ENCODE data around the gene RBM22. TPM values are rescaled to one million over a fixed set of nuclear protein-coding genes. Genes with fewer than 3 reads are reported as not detected.
A peak's percentile ranks its signal among the peaks of the same experiment; 100 is the strongest.

RBM22 gene
- total RNA-seq, 1 experiment from 2014 or later = 31.6 TPM

- DNase-seq (peak; percentile 77), ATAC-seq (peak; percentile 8; the same call in 1 of the 2 replicates)
- Histone ChIP-seq H4K20me1 (ENCODE audit: low read length) (no peaks in the 10 kb centered on the region), H3K4me1 (ENCODE audit: insufficient read depth, low read length) (peaks cover 89% of the 10 kb centered on the region), H3K9me2 (replicated peaks; ENCODE audit: low read length) (no peaks in the 10 kb centered on the region), H3K27me3 (ENCODE audit: low read length) (no peaks in the 10 kb centered on the region), H3K4me2 (ENCODE audit: low read length) (peak overlapping the region; percentile 82), H3K27ac (ENCODE audit: low read length) (peak overlapping the region; percentile 92), H3K36me3 (ENCODE audit: low read depth, low read length) (no peaks in the 10 kb centered on the region), H3F3A (ENCODE audit: low read length, unreplicated experiment) (peaks cover 8% of the 10 kb centered on the region), H3K9ac (ENCODE audit: low read length) (peak overlapping the region; percentile 56), H3K4me3 (ENCODE audit: low read length) (peak overlapping the region; percentile 64), H2AFZ (ENCODE audit: low read length) (peak overlapping the region; percentile 56), H3K9me3 (ENCODE audit: low read length) (no peaks in the 10 kb centered on the region), H3K79me2 (ENCODE audit: low read length) (peaks cover 46% of the 10 kb centered on the region)
- intact Hi-C loops (cut with micrococcal nuclease) = no loop called here
- CTCF ChIA-PET = interaction anchor here (1.0 kb wide), 1 partner anchor 12 kb away, joined by 6 read pairs; no protein-coding TSS in a partner anchor
- no peak for TF ChIP-seq EZH2phosphoT487 (IDR thresholded peaks at IDR 0.05; ENCODE audit: borderline replicate concordance, low read length)
- no peak for TF ChIP-seq EZH2 (IDR thresholded peaks at IDR 0.05; ENCODE audit: low read length, unreplicated experiment)
- no peak for TF ChIP-seq CTCF (conservative IDR thresholded peaks at IDR 0.05; ENCODE audit: low read depth, low read length)
- BruUV-seq (replicated peaks) = no TSS peak
- POLR2A ChIA-PET (ENCODE audit: unreplicated experiment) = interaction anchor here (0.7 kb wide), 1 partner anchor 53 kb away, joined by 3 read pairs; no protein-coding TSS in a partner anchor
Observed at GRCh38 chr5:150641006-150641570, 59.8 kb downstream of the RBM22 start.

Other genes starting within 250 kb of the RBM22 start
- gene NDST1, start 192.9 kb downstream of the RBM22 start, total RNA-seq (2014; rRNA removed) = 42.6 and 46.1 TPM in 2 replicates
- 5.3 and 8.4 TPM in 2 replicates for gene SYNPO, start 60.4 kb downstream of the RBM22 start, total RNA-seq (2014; rRNA removed)
- not detected in 2 replicates for gene MYOZ3, start 39.8 kb downstream of the RBM22 start, total RNA-seq (2014; rRNA removed)
- gene DCTN4, start 58.0 kb upstream of the RBM22 start, total RNA-seq (2014; rRNA removed) = 40.5 and 45.0 TPM in 2 replicates
- 11.3 and 15.6 TPM in 2 replicates for gene SMIM3, start 77.7 kb upstream of the RBM22 start, total RNA-seq (2014; rRNA removed)
- not detected in 2 replicates for gene IRGM, start 145.5 kb upstream of the RBM22 start, total RNA-seq (2014; rRNA removed)
- gene ZNF300, start 203.9 kb upstream of the RBM22 start, total RNA-seq (2014; rRNA removed) = 0.18 TPM in 1 of 2 replicates, not detected in the other

Measured in PC-3 (cell line).